ENCODE data around the gene TMEM204. TPM values are rescaled to one million over a fixed set of nuclear protein-coding genes. Genes with fewer than 3 reads are reported as not detected.

Gene TMEM204
- total RNA-seq, 1 experiment from 2014 or later: not detected

DNA sequence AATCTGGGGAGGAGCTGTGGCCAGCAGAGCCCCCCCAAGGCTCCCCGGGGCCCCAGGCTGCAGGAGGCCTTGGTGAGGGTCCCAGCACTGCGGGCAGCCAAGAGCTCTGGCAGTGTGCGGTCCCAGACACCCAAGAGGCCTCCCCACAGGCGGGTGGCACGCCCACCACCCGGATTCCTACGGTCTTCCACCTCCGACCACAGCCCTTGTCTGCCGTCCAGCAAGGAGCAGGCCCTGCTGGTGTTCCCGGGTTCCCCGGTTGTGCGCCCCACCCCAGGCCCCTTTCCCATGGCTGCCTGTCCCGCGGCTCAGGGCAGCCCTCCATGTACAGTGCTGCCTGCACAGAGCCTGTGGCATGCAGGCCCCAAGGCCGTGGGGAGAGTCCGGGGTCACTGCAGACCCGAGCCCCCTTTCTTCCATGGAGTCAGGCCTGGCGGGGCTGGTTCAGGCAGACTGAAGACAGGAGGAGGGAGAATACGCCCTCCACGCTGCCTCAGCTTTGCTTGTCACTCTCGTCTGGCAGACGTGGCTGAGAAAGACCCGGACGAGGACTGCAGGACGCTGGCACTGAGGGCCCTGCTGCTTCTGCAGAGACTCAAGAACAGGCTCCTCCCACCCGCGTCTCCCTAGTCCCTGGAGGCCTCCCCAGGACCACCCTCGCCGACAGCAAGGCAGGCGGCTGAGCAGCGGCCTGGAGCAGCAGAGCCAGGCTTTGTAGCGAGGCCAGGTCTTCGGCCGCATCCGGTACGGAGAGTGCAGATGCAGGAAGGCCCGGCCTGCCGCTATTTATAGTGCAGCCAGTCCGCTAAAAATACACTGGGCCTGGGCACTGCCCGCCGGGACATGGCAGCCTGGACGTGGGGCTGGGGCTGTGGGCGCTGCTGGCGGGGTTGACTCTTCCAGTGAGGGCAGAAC lies 23.9 kb upstream of the TMEM204 start:
- CTCF ChIA-PET: no interaction called here
- no peaks in the 10 kb centered on the region for H3K4me1 ChIP-seq (ENCODE audit: insufficient read depth, low read length, poor library complexity, severe bottlenecking)
- H3K9me3 ChIP-seq (ENCODE audit: low read depth, low read length, poor library complexity, severe bottlenecking): peaks cover 4% of the 10 kb centered on the region
- TF ChIP-seq, protein P1, sequence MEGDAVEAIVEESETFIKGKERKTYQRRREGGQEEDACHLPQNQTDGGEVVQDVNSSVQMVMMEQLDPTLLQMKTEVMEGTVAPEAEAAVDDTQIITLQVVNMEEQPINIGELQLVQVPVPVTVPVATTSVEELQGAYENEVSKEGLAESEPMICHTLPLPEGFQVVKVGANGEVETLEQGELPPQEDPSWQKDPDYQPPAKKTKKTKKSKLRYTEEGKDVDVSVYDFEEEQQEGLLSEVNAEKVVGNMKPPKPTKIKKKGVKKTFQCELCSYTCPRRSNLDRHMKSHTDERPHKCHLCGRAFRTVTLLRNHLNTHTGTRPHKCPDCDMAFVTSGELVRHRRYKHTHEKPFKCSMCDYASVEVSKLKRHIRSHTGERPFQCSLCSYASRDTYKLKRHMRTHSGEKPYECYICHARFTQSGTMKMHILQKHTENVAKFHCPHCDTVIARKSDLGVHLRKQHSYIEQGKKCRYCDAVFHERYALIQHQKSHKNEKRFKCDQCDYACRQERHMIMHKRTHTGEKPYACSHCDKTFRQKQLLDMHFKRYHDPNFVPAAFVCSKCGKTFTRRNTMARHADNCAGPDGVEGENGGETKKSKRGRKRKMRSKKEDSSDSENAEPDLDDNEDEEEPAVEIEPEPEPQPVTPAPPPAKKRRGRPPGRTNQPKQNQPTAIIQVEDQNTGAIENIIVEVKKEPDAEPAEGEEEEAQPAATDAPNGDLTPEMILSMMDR (conservative IDR thresholded peaks at IDR 0.05; ENCODE audit: low read depth, low read length): no peak
- intact Hi-C loops (cut with micrococcal nuclease; ENCODE audit: unreplicated experiment): no loop called here
- H3K36me3 ChIP-seq (ENCODE audit: insufficient read depth, low read length, poor library complexity, severe bottlenecking): no peaks in the 10 kb centered on the region
- H3K27me3 ChIP-seq (replicated peaks; ENCODE audit: insufficient read depth, low read depth, low read length, poor library complexity): no peaks in the 10 kb centered on the region
- no TSS peak for BruUV-seq (replicated peaks)
- H3K4me3 ChIP-seq (ENCODE audit: low read depth, low read length, poor library complexity, severe bottlenecking): no peak overlapping the region
- H3K27ac ChIP-seq (ENCODE audit: low read depth, low read length, poor library complexity, severe bottlenecking): no peak overlapping the region
- POLR2A ChIA-PET (ENCODE audit: low non-redundant PET): no interaction called here
- DNase-seq (ENCODE audit: low spot score): no peak

GRCh38 chr16:1510272-1510671 lies 23.2 kb upstream of the TMEM204 start:
- intact Hi-C loops (cut with micrococcal nuclease; ENCODE audit: unreplicated experiment): no loop called here
- CTCF ChIA-PET: no interaction called here
- Histone ChIP-seq H3K27ac (ENCODE audit: low read depth, low read length, poor library complexity, severe bottlenecking) (no peak overlapping the region), H3K36me3 (ENCODE audit: insufficient read depth, low read length, poor library complexity, severe bottlenecking) (no peaks in the 10 kb centered on the region), H3K4me3 (ENCODE audit: low read depth, low read length, poor library complexity, severe bottlenecking) (no peak overlapping the region), H3K9me3 (ENCODE audit: low read depth, low read length, poor library complexity, severe bottlenecking) (peaks cover 8% of the 10 kb centered on the region), H3K27me3 (replicated peaks; ENCODE audit: insufficient read depth, low read depth, low read length, poor library complexity) (no peaks in the 10 kb centered on the region), H3K4me1 (ENCODE audit: insufficient read depth, low read length, poor library complexity, severe bottlenecking) (no peaks in the 10 kb centered on the region)
- BruUV-seq (replicated peaks): no TSS peak
- POLR2A ChIA-PET (ENCODE audit: low non-redundant PET): no interaction called here
- no peak for TF ChIP-seq EZH2 (IDR thresholded peaks at IDR 0.05; ENCODE audit: borderline replicate concordance, low read depth, low read length, poor library complexity, severe bottlenecking)
- TF ChIP-seq, protein P1 (conservative IDR thresholded peaks at IDR 0.05; ENCODE audit: low read depth, low read length): no peak
- no peak for DNase-seq (ENCODE audit: low spot score)

- no peak for TF ChIP-seq EZH2 (IDR thresholded peaks at IDR 0.05; ENCODE audit: borderline replicate concordance, low read depth, low read length, poor library complexity, severe bottlenecking)
- TF ChIP-seq, protein P1 (conservative IDR thresholded peaks at IDR 0.05; ENCODE audit: low read depth, low read length): no peak
- no peaks in the 10 kb centered on the region for H3K36me3 ChIP-seq (ENCODE audit: insufficient read depth, low read length, poor library complexity, severe bottlenecking)
- no peak overlapping the region for H3K27ac ChIP-seq (ENCODE audit: low read depth, low read length, poor library complexity, severe bottlenecking)
- ChIA-PET POLR2A (ENCODE audit: low non-redundant PET) (interaction anchor here (0.6 kb wide), 1 partner anchor 17 kb away, joined by 3 read pairs; no protein-coding TSS in a partner anchor), CTCF (no interaction called here)
- no peak overlapping the region for H3K4me3 ChIP-seq (ENCODE audit: low read depth, low read length, poor library complexity, severe bottlenecking)
- H3K9me3 ChIP-seq (ENCODE audit: low read depth, low read length, poor library complexity, severe bottlenecking): peaks cover 8% of the 10 kb centered on the region
- H3K4me1 ChIP-seq (ENCODE audit: insufficient read depth, low read length, poor library complexity, severe bottlenecking): no peaks in the 10 kb centered on the region
- no peak for DNase-seq (ENCODE audit: low spot score)
- intact Hi-C loops (cut with micrococcal nuclease; ENCODE audit: unreplicated experiment): no loop called here
- H3K27me3 ChIP-seq (replicated peaks; ENCODE audit: insufficient read depth, low read depth, low read length, poor library complexity): no peaks in the 10 kb centered on the region
- BruUV-seq (replicated peaks): no TSS peak
Observed at GRCh38 chr16:1510941-1511351, 22.5 kb upstream of the TMEM204 start.
